Non-pigmented ciliary epithelial cell (primary cell): Measurements from ENCODE around the gene XRCC2.
"Not testable (repeated sequence)": the region's sequence is repeated elsewhere in the genome, so short reads cannot be mapped to it uniquely, and the experiment has no call there.

Experiments used
- DNase-seq: peaks from one replicate; pipeline ENCODE4 v3.0.0-alpha.2; 2010; ENCODE audit warnings: low read depth

XRCC2 gene

DNA sequence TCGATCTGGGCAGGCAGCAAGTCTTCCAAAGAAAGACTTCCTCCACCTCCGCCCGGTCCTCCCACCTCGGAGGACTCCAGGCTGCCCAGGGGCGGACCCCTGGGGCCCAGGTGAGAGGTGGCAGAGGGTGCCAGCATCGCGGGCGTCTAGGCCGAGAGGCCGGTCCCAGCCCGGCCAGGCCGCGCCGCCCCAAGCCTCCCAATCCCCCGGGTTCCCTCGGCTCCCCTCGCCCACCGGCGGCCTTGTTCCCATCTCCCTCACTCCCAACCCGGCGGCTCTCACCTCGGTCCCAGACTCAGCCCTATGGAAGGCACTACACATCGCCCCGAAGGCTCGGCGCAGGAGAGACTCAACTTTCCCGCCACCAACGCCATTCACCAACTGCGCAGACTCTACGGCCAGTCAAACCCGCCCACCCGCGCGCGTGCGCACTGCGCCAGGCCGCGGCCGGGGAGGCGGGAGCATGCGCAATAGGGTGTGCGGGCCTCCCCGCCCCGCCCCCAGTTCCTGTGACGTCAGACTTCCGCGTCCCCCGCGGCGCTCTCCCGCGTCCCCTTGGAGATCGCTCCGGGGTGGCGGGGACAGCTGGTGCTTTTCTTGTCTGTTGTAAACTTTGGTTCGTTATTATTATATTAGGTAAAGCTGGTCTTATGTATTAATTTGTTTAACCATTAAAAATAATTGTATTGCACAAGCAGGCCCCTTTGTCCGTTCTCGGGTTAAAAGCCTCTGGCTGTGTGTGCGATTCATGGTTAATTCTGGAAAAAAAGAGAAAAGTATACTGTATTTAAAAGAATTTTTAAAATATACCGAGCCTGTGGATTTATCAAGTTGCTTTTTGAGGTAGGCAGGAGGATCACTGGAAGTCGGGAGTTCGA is at the start of gene XRCC2:
Gene XRCC2 (minus strand): TSS at position 383 of the 878 bp plus-strand sequence. CDS start 62 bp downstream, at position 321.
- peak; percentile 28 for DNase-seq

DNA sequence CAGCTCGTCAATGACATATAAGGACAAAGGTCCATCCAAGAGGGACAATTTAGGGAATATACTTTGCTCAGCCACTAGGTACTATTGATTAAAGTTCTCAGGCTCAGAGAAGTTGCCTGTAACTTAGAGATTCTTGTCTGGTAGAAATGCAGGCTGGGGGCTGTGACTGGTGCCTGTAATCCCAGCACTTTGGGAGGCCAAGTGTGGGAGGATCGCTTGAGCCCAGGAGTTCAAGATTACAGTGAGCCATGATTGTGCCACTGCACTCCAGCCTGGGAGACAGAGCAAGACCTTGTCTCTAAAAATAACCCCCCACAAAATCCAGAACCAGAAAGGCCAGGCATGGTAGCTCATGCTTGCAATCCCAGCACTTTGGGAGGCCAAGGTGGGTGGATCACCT is 47.4 kb upstream of the XRCC2 start:
- DNase-seq = no peak

DNA sequence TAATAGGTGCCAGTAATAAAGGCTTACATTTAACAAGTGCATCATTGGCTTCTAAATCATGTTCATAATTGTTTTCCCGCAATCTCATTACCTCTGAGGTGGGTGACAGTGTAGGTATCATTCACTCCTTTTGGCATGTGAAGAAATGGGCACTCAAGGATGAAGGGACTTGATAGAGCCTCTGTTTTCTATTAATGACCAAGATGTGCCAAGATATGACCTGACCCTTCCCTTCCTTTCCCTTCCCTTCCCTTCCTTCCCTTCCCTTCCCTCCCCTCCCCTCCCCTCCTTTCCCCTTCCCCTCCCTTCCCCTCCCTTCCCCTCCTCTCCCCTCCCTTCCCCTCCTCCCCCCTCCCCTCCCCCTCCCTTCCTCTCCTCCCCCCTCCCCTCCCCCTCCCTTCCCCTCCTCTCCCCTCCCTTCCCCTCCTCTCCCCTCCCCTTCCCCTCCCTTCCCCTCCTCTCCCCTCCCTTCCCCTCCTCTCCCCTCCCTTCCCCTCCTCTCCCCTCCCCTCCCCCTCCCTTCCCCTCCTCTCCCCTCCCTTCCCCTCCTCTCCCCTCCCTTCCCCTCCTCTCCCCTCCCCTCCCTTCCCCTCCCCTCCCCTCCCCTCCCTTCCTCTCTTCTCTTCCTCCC is 36.6 kb upstream of the XRCC2 start:
- not testable (repeated sequence) for DNase-seq

DNA sequence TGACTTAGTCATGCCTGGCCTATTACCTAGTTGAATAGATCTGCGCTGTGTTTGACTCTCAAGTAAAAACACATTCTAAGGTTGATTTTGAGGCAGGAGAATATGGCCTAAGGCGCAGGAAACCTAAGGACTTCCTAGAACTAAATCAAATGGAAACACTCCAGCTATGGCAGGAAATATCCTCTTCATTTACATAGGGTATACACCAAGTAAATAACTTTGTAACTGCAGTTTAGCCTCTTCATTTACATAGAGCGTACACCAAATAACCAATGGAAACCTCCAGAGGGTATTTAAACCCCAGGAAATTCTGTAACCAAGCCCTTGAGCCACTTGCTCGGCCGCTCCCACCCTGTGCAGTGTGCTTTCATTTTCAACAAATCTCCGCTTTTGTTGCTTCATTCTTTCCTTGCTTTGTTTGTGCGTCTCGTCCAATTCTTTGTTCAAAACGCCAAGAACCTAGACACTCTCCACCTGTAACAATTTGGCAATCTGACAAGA is 35.6 kb upstream of the XRCC2 start:
- no peak for DNase-seq

GRCh38 chr7:152710153-152710442 is 34.2 kb upstream of the XRCC2 start:
- no peak for DNase-seq

GRCh38 chr7:152709287-152710152 is 33.6 kb upstream of the XRCC2 start:
- no peak for DNase-seq

GRCh38 chr7:152704796-152705384 is 28.9 kb upstream of the XRCC2 start:
- no peak for DNase-seq

- no peak for DNase-seq
Measured at GRCh38 chr7:152699079-152699478, 23.1 kb upstream of the XRCC2 start.

- not testable (repeated sequence) for DNase-seq
Measured at GRCh38 chr7:152697268-152697974, 21.5 kb upstream of the XRCC2 start.

DNA sequence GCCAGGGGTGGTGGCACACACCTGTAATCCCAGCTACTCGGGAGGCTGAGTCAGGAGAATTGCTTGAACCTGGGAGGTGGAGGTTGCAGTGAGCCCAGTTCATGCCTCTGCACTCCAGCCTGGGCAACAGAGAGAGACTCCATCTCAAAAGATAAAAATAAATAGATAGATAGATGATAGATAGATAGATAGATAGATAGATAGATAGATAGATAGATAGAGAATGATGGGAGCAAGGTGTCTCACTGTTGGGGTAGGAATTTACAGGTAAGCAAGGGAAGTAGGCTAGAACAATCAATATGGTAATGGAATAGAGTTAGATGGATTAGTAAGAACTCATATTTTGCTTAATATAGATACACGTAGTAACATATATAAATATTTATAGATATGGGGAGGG is 16.3 kb upstream of the XRCC2 start:
- not testable (repeated sequence) for DNase-seq

GRCh38 chr7:152683297-152683696 is 7.4 kb upstream of the XRCC2 start:
- DNase-seq = no peak

DNA sequence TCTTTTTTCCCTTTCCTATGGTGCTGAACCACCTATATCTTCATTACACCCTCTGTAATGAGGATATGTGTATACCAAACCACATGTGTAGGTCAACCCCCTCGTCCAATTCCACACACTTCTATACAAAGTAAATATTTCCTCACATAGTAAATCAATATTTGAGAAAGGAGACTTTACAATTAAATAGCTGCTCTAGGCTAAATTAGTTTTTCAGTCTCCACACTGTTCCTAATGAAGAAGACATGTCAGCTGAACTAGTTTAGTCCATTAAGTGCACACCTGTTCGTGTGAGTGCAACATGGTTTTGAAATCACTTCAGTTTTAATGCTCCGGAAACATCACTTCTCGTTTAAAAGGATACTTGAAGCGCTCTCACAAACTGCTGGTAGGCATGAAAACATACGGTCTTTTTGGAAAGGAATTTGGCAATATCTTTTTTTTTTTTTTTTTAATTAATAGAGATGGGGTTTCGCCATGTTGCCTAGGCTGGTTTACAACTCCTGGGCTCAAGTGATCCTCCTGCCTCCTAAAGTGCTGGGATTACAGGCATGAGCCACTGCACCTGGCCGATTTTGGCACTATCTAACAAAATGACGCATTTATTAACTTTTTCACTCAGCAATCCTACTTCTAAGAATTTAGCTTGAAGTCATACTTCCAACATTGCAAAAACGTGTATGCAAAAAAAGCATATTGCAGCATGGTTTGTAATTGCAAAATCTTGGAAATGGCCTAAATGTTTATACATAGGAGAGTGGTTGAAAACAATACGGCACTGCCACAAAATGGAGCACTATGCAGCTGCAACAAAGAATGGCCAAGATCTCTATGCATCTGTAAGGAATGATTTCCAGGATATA is 2.1 kb upstream of the XRCC2 start:
- no peak for DNase-seq

- DNase-seq = no peak
Measured at GRCh38 chr7:152674860-152675758, 832 bp downstream of the XRCC2 start.

DNA sequence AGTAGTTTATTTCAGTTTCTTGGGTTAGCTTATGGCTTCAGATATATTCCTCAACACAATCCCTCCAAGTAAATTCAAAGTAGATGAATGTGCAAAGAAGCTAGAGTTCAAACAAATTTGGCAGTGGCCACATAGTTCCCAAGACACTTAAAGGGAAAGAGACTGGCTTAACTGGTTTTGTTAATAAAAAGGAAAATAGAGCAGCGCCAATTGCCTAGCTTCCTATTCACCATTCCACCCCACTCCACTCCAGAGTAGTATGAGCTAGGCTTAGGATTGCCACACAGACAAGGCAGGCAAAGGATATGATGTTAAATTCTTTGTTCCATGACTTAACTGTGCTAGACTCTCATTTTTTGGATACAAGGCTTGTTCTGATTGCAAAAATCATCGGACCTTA is 2.0 kb downstream of the XRCC2 start:
- DNase-seq = no peak

DNA sequence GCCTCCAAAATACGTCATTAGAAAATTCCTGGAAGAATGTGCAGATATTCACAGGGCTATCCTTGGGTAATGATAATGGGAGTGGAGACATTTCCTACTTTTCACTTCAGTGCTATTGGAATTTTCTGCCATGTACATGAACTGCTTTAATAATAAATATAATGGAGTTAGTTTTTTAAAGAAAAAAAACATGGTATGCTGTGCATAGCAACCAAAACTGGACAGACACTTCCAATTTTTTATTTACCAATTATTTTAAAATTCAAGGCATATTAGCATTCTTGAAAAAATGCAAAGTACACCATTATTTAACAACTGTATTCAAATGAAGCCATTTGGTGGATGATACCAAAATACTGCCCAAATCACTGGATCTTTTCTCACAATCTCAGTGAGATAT is 3.3 kb downstream of the XRCC2 start:
- DNase-seq = no peak

GRCh38 chr7:152669758-152670157 is 6.2 kb downstream of the XRCC2 start:
- DNase-seq = no peak

- DNase-seq = no peak
Measured at GRCh38 chr7:152668975-152669374, 7.0 kb downstream of the XRCC2 start.

GRCh38 chr7:152667958-152668357 is 8.0 kb downstream of the XRCC2 start:
- no peak for DNase-seq

DNA sequence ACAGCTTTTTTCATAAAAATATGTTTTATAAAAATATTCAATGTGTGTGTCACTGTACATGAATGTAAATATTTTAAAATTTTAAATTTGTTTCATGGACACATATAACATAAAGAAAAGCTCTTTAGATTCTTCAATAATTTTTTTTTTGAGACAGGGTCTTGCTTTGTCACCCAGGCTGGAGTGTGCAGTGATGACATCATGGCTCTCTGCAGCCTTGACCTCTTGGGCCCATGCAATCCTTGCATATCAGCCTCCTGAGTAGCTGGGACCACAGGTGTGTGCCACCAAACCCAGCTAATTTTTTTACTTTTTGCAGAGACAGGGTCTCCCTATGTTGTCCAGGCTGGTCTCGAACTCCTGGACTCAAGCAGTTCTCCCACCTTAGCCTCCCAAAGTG is 9.9 kb downstream of the XRCC2 start:
- no peak for DNase-seq
